ENCODE results near the gene TNKS2.
"Not testable (repeated sequence)": the region's sequence is repeated elsewhere in the genome, so short reads cannot be mapped to it uniquely, and the experiment has no call there.

The TNKS2 gene

GRCh38 chr10:91796331-91797047 lies 1.7 kb upstream of the TNKS2 start:
- peak in 1 of 2 donors; percentile 3 for DNase-seq (ENCODE audit: low read depth in 2 of 2, low spot score in 1 of 2)

- no peak for DNase-seq (ENCODE audit: low read depth in 2 of 2, low spot score in 1 of 2)
These were observed 1.1 kb upstream of the TNKS2 start for GRCh38 chr10:91797048-91797690.

- DNase-seq (ENCODE audit: low read depth in 2 of 2, low spot score in 1 of 2), result no peak
These were observed 704 bp downstream of the TNKS2 start for GRCh38 chr10:91798649-91799611.

GRCh38 chr10:91799612-91799975 lies 1.4 kb downstream of the TNKS2 start:
- no peak for DNase-seq (ENCODE audit: low read depth in 2 of 2, low spot score in 1 of 2)

- DNase-seq (ENCODE audit: low read depth in 2 of 2, low spot score in 1 of 2), result no peak
These were observed 2.0 kb downstream of the TNKS2 start for GRCh38 chr10:91800182-91800581.

- DNase-seq (ENCODE audit: low read depth in 2 of 2, low spot score in 1 of 2), result no peak
These were observed 2.5 kb downstream of the TNKS2 start for GRCh38 chr10:91800756-91801155.

GRCh38 chr10:91803386-91804125 lies 5.3 kb downstream of the TNKS2 start:
- DNase-seq (ENCODE audit: low read depth in 2 of 2, low spot score in 1 of 2), result no peak

GRCh38 chr10:91804126-91804510 lies 5.9 kb downstream of the TNKS2 start:
- DNase-seq (ENCODE audit: low read depth in 2 of 2, low spot score in 1 of 2), result no peak

GRCh38 chr10:91805110-91805838 lies 7.0 kb downstream of the TNKS2 start:
- DNase-seq (ENCODE audit: low read depth in 2 of 2, low spot score in 1 of 2), result no peak

GRCh38 chr10:91807264-91807663 lies 9.0 kb downstream of the TNKS2 start:
- not testable (repeated sequence) for DNase-seq (ENCODE audit: low read depth in 2 of 2, low spot score in 1 of 2)

- DNase-seq (ENCODE audit: low read depth in 2 of 2, low spot score in 1 of 2), result no peak
These were observed 15.0 kb downstream of the TNKS2 start for GRCh38 chr10:91813251-91813650.

- DNase-seq (ENCODE audit: low read depth in 2 of 2, low spot score in 1 of 2), result no peak
These were observed 18.8 kb downstream of the TNKS2 start for GRCh38 chr10:91816981-91817380.

GRCh38 chr10:91820144-91820543 lies 21.9 kb downstream of the TNKS2 start:
- DNase-seq (ENCODE audit: low read depth in 2 of 2, low spot score in 1 of 2), result no peak

GRCh38 chr10:91824076-91824475 lies 25.9 kb downstream of the TNKS2 start:
- no peak for DNase-seq (ENCODE audit: low read depth in 2 of 2, low spot score in 1 of 2)

- DNase-seq (ENCODE audit: low read depth in 2 of 2, low spot score in 1 of 2), result no peak
These were observed 31.0 kb downstream of the TNKS2 start for GRCh38 chr10:91829268-91829667.

- no peak for DNase-seq (ENCODE audit: low read depth in 2 of 2, low spot score in 1 of 2)
These were observed 40.0 kb downstream of the TNKS2 start for GRCh38 chr10:91838199-91838598.

- no peak for DNase-seq (ENCODE audit: low read depth in 2 of 2, low spot score in 1 of 2)
These were observed 44.9 kb downstream of the TNKS2 start for GRCh38 chr10:91843083-91843482.

GRCh38 chr10:91856637-91857036 lies 58.4 kb downstream of the TNKS2 start:
- no peak for DNase-seq (ENCODE audit: low read depth in 2 of 2, low spot score in 1 of 2)

GRCh38 chr10:91860885-91861284 lies 62.7 kb downstream of the TNKS2 start:
- DNase-seq (ENCODE audit: low read depth in 2 of 2, low spot score in 1 of 2), result no peak

GRCh38 chr10:91864099-91864498 lies 65.9 kb downstream of the TNKS2 start:
- no peak for DNase-seq (ENCODE audit: low read depth in 2 of 2, low spot score in 1 of 2)
